HT1080 (cell line): ENCODE results near the gene MAGI1. TPM values are rescaled to one million over a fixed set of nuclear protein-coding genes. Genes with fewer than 3 reads are reported as not detected.

Experiments
- DNase-seq: peaks from one replicate; pipeline ENCODE4 v3.0.0-alpha.2; 2015; ENCODE audit warnings: low read depth
- total RNA-seq: library from RNA; depleted of rRNA; stranded (reverse); fragments of >200 nt; shearing (Covaris generic); gene quantifications from 2 replicates; pipeline ENCODE4 v1.2.3, GENCODE V29; 2014

Gene MAGI1
- total RNA-seq, 1 experiment from 2014 or later, result 15.2 TPM

- DNase-seq, result no peak
Observed at GRCh38 chr3:65975032-65975431, 63.7 kb downstream of the MAGI1 start.

GRCh38 chr3:65974509-65974908 is 64.2 kb downstream of the MAGI1 start:
- no peak for DNase-seq

- no peak for DNase-seq
Observed at GRCh38 chr3:65972765-65973164, 66.0 kb downstream of the MAGI1 start.

- peak; percentile 81 for DNase-seq
Observed at GRCh38 chr3:65971293-65972252, 67.1 kb downstream of the MAGI1 start.

- DNase-seq, result peak; percentile 36
Observed at GRCh38 chr3:65968996-65969395, 69.7 kb downstream of the MAGI1 start.

GRCh38 chr3:65967451-65967850 is 71.3 kb downstream of the MAGI1 start:
- no peak for DNase-seq

GRCh38 chr3:65964838-65965237 is 73.9 kb downstream of the MAGI1 start:
- DNase-seq, result no peak

- DNase-seq, result peak; percentile 95
Observed at GRCh38 chr3:65963787-65964677, 74.7 kb downstream of the MAGI1 start.

- no peak for DNase-seq
Observed at GRCh38 chr3:65961733-65962132, 77.0 kb downstream of the MAGI1 start.

GRCh38 chr3:65961128-65961527 is 77.6 kb downstream of the MAGI1 start:
- DNase-seq, result no peak

GRCh38 chr3:65960087-65960486 is 78.6 kb downstream of the MAGI1 start:
- no peak for DNase-seq

- DNase-seq, result no peak
Observed at GRCh38 chr3:65958216-65958615, 80.5 kb downstream of the MAGI1 start.

GRCh38 chr3:65955792-65956477 is 82.8 kb downstream of the MAGI1 start:
- peak; percentile 89 for DNase-seq

- DNase-seq, result no peak
Observed at GRCh38 chr3:65953881-65954733, 84.6 kb downstream of the MAGI1 start.

- DNase-seq, result no peak
Observed at GRCh38 chr3:65953301-65953812, 85.4 kb downstream of the MAGI1 start.

GRCh38 chr3:65952842-65953241 is 85.9 kb downstream of the MAGI1 start:
- DNase-seq, result no peak

GRCh38 chr3:65951836-65952505 is 86.7 kb downstream of the MAGI1 start:
- peak; percentile 82 for DNase-seq

GRCh38 chr3:65950340-65951326 is 88.1 kb downstream of the MAGI1 start:
- no peak for DNase-seq
